HCT116 (cell line): ENCODE measurements around the gene TLR5.

Experiments used
- YY1 ChIP-seq: IDR thresholded peaks from 2 replicates; pipeline ENCODE4 v1.6.1; 2011; ENCODE audit warnings: low read length, low read depth, moderate library complexity, mild to moderate bottlenecking; ENCODE audit not compliant: insufficient replicate concordance; ENCODE audit errors: extremely low read depth
- ZFX ChIP-seq: fragments of 450-650 bp; IDR thresholded peaks from 2 replicates; pipeline ENCODE4 v1.6.1; 2017
- TF ChIP-seq, protein P1 (sequence below), 3 experiments: fragments of 200-600 bp in 1 of 3; sonication (generic) in 1 of 3; IDR thresholded peaks in 2 of 3; conservative IDR thresholded peaks in 1 of 3; 2 replicates each; pipeline ENCODE4 v1.5.1; 2012 to 2017; ENCODE audit warnings: low read depth in 2 of 3, low read length in 2 of 3, antibody characterized with exemption in 1 of 3, borderline replicate concordance in 1 of 3, control low read depth in 1 of 3, mild to moderate bottlenecking in 1 of 3, mixed read lengths in 1 of 3, mixed run types in 1 of 3, moderate library complexity in 1 of 3; ENCODE audit not compliant: insufficient read depth in 1 of 3

DNA sequence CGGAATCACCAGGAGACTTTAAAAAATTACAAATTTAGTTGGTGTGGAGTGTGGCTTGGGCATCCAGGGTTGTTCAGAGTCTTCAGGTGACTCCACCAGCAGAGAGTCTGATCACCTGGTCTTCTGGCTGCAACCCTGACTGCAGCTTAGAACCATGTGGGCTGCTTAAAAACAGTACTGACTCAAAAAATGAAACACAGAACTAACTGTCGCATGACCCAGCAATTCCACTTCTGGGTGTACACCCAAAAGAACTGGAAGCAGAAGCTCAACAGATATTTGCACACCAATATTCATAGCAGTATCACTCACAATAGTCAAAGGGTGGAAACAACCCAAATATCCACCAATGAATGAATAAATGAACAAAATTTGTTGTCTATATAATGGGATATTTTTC is 17.3 kb downstream of the TLR5 start:
- TF ChIP-seq ZFX = no peak
- TF ChIP-seq, protein P1, sequence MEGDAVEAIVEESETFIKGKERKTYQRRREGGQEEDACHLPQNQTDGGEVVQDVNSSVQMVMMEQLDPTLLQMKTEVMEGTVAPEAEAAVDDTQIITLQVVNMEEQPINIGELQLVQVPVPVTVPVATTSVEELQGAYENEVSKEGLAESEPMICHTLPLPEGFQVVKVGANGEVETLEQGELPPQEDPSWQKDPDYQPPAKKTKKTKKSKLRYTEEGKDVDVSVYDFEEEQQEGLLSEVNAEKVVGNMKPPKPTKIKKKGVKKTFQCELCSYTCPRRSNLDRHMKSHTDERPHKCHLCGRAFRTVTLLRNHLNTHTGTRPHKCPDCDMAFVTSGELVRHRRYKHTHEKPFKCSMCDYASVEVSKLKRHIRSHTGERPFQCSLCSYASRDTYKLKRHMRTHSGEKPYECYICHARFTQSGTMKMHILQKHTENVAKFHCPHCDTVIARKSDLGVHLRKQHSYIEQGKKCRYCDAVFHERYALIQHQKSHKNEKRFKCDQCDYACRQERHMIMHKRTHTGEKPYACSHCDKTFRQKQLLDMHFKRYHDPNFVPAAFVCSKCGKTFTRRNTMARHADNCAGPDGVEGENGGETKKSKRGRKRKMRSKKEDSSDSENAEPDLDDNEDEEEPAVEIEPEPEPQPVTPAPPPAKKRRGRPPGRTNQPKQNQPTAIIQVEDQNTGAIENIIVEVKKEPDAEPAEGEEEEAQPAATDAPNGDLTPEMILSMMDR (IDR thresholded peaks at IDR 0.05 in 2 of 3, conservative IDR thresholded peaks at IDR 0.05 in 1 of 3; ENCODE audit: borderline replicate concordance in 1 of 3, insufficient read depth in 1 of 3, low read depth in 2 of 3, low read length in 2 of 3) = no peak
- no peak for TF ChIP-seq YY1
